Measurements from ENCODE around the gene INTS2. TPM values are rescaled to one million over a fixed set of nuclear protein-coding genes. Genes with fewer than 3 reads are reported as not detected.
"Not testable (repeated sequence)": the region's sequence is repeated elsewhere in the genome, so short reads cannot be mapped to it uniquely, and the experiment has no call there.

The INTS2 gene, protein sequence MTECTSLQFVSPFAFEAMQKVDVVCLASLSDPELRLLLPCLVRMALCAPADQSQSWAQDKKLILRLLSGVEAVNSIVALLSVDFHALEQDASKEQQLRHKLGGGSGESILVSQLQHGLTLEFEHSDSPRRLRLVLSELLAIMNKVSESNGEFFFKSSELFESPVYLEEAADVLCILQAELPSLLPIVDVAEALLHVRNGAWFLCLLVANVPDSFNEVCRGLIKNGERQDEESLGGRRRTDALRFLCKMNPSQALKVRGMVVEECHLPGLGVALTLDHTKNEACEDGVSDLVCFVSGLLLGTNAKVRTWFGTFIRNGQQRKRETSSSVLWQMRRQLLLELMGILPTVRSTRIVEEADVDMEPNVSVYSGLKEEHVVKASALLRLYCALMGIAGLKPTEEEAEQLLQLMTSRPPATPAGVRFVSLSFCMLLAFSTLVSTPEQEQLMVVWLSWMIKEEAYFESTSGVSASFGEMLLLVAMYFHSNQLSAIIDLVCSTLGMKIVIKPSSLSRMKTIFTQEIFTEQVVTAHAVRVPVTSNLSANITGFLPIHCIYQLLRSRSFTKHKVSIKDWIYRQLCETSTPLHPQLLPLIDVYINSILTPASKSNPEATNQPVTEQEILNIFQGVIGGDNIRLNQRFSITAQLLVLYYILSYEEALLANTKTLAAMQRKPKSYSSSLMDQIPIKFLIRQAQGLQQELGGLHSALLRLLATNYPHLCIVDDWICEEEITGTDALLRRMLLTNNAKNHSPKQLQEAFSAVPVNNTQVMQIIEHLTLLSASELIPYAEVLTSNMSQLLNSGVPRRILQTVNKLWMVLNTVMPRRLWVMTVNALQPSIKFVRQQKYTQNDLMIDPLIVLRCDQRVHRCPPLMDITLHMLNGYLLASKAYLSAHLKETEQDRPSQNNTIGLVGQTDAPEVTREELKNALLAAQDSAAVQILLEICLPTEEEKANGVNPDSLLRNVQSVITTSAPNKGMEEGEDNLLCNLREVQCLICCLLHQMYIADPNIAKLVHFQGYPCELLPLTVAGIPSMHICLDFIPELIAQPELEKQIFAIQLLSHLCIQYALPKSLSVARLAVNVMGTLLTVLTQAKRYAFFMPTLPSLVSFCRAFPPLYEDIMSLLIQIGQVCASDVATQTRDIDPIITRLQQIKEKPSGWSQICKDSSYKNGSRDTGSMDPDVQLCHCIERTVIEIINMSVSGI
- 10 to 100 TPM; 31.4 to 37.2 TPM for total RNA-seq

DNA sequence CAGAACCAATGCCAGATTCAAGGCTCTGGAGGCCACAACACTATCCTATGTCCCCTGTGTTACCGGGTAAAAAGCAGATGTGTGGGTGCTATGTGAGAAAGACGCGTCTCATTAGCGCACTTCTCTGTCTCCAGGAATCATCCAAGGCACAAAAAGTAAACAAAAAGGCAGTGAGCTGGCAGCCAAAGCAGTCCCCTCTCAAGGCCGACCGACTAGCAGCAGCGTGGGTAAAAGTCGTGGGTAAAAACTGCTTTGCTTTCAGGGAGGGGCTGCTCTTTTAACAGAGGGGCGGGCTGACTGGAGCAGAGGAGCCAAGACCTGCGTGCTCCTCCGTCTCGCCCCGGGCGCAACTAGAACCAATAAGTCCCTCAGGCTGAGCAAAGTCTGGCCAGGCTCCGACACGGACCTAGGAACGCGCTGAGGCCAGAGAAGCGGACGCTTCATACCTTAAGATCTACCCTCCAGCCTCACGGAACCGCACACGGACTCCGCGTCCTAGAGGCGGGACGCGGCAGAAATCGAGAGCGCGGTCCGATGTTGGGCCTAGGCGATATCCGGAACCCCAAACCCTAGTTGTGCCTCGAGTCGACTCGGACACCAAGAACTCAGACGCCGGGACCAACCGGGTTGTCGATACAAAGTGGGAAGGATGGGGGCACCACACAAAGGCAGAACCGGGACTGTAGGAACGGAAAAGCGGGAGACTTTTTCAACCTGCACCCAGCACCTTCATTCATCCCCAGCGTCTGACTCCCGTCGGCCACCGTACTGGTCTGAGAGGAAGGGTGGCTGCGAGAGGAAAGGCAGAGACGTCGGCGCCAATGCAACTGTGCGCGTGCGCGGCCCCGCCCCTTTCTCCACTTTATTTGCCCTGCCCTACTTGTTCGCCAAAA is at the start of gene INTS2:
TSS of gene INTS2 (minus strand) at position 775 of the 893 bp plus-strand sequence. CDS start 1,338 bp downstream, outside the sequence.
- peak within 1 kb of the TSS; percentile 93 to 99 for H3K27ac Mint-ChIP-seq
- ATAC-seq (peak; percentile 90 to 94), DNase-seq (ENCODE audit: low spot score in 2 of 2) (peak; percentile 93)
- H3K36me3 Mint-ChIP-seq = peaks cover 9 to 18% of the 10 kb centered on the region in 2 donors
- H3K9me3 Mint-ChIP-seq = peaks cover 0 to 3% of the 10 kb centered on the region in 2 donors

DNA sequence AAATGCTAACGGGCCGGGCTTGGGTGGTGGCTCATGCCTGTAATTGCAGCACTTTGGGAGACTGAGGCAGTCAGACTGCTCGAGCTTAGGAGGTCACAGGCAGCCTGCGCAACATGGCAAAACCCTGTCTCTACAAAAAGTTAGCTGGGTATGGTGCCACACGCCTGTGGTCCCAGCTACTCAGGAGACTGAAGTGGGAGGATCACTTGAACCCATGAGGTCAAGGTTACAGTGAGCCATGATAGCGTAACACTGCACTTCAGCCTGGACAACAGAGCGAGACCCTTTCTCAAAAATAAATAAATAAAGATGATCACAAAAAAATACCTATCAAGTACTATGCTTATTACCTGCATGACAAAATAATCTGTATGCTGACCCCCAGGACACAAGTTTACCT is 46.3 kb upstream of the INTS2 start:
- Mint-ChIP-seq H3K27ac (no peak overlapping the region), H3K9me3 (no peaks in the 10 kb centered on the region), H3K36me3 (peaks cover 0 to 14% of the 10 kb centered on the region in 2 donors)
- DNase-seq (ENCODE audit: low spot score in 2 of 2) = no peak
- no peak for ATAC-seq

DNA sequence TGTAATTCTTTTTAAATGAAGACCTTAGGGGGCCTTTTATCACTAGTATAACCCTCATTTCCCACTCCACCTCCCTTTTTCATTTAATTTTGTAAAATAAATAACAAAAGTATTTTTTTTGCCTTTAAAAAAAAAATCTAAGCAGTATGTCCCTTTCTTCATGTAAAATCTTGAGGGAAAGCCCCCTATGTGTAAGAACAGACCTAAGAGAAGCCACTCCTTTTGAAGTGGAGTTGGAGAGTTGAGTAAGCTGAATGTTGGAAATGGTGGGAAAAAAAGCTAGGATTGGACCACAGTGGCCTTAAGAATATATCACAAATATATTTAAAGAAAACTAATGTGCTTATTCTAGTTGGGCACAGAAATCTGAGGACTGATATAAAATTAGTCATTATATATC is 44.5 kb upstream of the INTS2 start:
- ATAC-seq = peak in 1 of 2 donors; percentile 63
- Mint-ChIP-seq H3K27ac (no peak overlapping the region), H3K36me3 (peaks cover 0 to 14% of the 10 kb centered on the region in 2 donors)

DNA sequence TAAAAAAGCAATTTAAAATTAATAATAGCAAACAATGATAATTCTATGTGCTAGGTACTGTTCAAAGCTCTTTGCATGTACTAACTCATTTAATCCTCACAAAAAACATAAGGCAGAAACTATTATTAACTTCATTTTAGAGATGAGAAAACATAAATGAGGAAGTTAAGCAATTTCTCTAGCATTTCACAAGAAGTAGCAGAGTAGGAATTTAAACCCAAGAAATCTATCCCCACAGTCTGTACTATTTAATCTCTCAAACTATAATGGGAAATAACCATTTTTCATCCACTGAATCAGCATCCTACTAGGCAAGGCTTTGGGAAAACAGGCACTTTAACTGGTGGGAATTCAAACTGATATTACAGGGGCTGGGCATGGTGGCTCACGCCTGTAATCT is 42.2 kb upstream of the INTS2 start:
- Mint-ChIP-seq H3K9me3 (no peaks in the 10 kb centered on the region), H3K36me3 (peaks cover 0 to 8% of the 10 kb centered on the region in 2 donors), H3K27ac (no peak overlapping the region)
- ATAC-seq (no peak), DNase-seq (ENCODE audit: low spot score in 2 of 2) (no peak)

More for the DNA sequence above, 44.5 kb upstream of the INTS2 start:
- no peak for DNase-seq (ENCODE audit: low spot score in 2 of 2)
- no peaks in the 10 kb centered on the region for H3K9me3 Mint-ChIP-seq

DNA sequence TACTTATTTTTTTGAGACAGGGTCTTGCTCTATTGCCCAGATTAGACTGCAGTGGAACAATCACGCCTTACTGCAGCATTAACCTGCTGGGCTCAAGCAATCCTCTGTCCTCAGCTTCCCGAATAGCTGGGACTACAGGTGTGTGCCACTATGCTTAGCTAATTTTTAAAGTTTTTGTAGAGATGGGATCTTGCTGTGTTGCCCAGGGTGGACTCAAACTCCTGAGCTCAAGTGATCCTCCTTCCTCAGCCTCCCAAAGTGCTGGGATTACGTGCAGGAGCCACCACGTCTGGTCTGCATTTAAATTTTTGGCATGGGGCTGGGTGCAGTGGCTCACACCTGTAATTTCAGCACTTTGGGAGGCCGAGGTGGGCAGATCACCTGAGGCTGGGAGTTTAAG is 41.0 kb upstream of the INTS2 start:
- Mint-ChIP-seq H3K9me3 (no peaks in the 10 kb centered on the region), H3K27ac (no peak overlapping the region), H3K36me3 (no peaks in the 10 kb centered on the region)
- no peak for DNase-seq (ENCODE audit: low spot score in 2 of 2)
- ATAC-seq = no peak

DNA sequence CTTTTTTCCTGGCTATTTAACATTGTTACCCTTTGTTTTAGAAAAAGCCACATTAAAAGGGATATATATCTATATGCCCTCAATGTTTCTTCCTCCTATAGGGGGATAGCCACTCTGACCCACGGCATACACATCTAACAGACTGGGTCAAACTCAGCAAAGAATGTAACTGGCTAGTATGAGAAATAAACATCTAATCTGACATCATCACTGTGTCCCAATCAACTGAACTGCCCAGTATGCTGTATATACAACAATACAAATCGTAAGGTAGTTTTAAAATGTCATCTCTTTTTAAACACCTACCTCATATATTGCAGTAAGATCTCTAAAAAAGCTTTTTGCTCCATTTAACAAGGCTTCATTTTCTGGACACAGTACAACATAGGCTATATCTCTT is 39.9 kb upstream of the INTS2 start:
- H3K27ac Mint-ChIP-seq = no peak overlapping the region
- H3K36me3 Mint-ChIP-seq = no peaks in the 10 kb centered on the region
- DNase-seq (ENCODE audit: low spot score in 2 of 2) (no peak), ATAC-seq (no peak)
- H3K9me3 Mint-ChIP-seq = no peaks in the 10 kb centered on the region

DNA sequence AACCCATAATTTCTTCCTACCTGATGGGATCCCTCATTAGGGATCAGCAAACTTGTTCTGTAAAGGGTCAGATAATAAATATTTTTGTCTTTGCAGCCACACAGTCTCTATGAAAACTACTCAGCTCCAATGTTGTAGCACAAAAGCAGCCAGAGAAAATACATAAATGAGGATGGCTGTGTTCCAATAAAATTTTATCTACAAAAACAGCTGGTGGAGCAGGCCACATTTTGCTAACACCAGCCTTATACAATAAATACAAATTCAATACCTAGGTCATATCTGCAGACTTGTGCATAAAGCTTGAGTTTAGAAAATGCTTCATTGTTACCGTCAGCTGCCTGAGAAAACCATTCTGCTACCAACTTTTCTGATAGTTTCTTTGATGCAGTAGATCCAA is 38.4 kb upstream of the INTS2 start:
- no peak for DNase-seq (ENCODE audit: low spot score in 2 of 2)
- no peak for ATAC-seq
- Mint-ChIP-seq H3K36me3 (no peaks in the 10 kb centered on the region), H3K27ac (no peak overlapping the region), H3K9me3 (no peaks in the 10 kb centered on the region)

DNA sequence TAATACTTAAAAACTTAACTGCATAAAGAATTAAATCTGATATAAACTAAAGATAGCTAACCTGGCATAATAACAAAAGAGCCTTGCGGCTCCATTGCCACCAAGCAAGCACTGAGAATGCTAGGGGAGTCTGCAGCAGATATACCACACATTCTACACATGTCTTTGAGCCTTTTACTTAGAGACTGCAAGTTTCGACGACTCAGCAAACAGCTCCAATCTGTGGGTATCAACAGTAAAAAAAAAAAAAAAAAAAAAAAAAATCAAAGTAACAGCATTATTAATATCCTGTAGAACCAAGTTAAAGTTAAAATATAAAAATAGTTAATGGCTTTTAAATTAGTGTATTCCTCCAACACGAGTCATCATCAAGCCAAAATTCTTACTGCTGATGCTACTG is 27.8 kb upstream of the INTS2 start:
- H3K27ac Mint-ChIP-seq = no peak overlapping the region
- no peaks in the 10 kb centered on the region for H3K9me3 Mint-ChIP-seq
- DNase-seq (ENCODE audit: low spot score in 2 of 2) (no peak), ATAC-seq (no peak)
- H3K36me3 Mint-ChIP-seq = no peaks in the 10 kb centered on the region

DNA sequence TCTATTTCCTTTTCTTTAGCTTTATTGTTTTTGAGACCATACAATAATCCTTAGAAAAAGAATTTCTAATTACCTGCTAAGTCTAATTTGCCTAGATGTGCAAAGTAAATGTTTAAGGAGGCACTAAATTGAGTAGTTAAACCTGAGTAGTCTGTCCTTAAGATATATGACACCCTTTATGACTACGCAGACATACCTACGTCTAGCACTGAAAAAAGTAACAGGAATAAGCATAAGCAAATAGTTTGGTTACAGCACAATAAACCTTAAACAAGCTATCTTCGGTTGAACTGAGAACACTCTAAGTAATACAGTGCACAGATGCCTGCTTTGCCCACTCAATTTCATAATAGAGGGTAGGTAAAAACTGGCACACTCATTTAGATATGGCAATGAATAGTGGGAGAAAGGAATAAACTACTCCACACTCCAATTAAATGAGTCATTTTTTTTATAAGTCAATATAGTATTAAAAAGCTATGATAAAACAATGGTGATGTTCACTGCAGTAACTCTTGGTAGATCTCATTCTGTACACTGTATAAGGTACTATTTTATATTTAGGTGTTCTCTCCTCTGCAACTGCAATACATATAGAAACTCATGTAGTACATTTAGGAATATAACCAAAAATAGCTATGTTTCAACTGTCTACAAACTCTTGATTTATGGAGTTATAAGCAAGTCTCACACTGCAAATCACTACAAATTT is 19.7 kb upstream of the INTS2 start:
- DNase-seq (ENCODE audit: low spot score in 2 of 2) (no peak), ATAC-seq (no peak)
- no peaks in the 10 kb centered on the region for H3K9me3 Mint-ChIP-seq
- H3K36me3 Mint-ChIP-seq = peaks cover 0 to 5% of the 10 kb centered on the region in 2 donors
- H3K27ac Mint-ChIP-seq = peak overlapping the region in 1 of 2 donors; percentile 79

DNA sequence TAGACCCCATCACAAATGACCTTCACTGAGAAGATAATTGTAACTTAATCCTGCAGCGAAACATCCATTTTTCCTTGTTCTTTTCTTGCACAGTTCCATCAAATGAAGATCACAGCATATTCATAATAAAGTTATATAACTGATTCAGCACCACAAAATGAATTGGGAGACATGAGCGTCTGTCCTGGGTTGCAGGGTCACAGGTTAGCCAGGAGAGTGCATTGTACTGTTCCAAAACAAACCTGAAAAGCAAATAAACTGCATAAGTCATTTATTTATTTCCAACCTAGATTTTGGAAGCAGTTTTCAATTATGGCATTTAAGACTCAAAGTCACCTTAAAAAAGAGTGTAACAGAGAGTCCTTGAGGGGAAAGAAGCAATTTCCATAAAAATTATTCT is 18.6 kb upstream of the INTS2 start:
- H3K36me3 Mint-ChIP-seq = peaks cover 0 to 5% of the 10 kb centered on the region in 2 donors
- H3K27ac Mint-ChIP-seq = peak overlapping the region in 1 of 2 donors; percentile 72
- ATAC-seq (no peak), DNase-seq (ENCODE audit: low spot score in 2 of 2) (no peak)
- no peaks in the 10 kb centered on the region for H3K9me3 Mint-ChIP-seq

DNA sequence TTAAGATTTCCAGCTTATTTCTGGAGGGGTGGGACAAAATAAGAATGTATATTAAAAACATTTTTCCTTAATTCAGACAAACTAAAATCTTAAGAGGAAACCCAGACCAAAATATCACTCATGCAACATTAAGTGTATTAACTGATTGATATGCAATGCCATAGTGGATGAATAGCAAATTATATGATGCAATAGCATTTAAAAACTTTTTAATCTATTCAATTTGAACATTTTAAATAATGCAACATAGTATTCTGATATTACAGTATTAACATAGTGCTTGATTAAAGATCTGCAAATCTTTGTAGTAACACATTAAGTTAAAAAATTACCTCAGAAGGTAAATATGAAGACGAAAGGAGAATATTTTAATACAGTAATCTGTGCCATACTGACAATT is 15.3 kb upstream of the INTS2 start:
- Mint-ChIP-seq H3K27ac (no peak overlapping the region), H3K9me3 (no peaks in the 10 kb centered on the region), H3K36me3 (peaks cover 0 to 5% of the 10 kb centered on the region in 2 donors)
- DNase-seq (ENCODE audit: low spot score in 2 of 2) (no peak), ATAC-seq (no peak)

DNA sequence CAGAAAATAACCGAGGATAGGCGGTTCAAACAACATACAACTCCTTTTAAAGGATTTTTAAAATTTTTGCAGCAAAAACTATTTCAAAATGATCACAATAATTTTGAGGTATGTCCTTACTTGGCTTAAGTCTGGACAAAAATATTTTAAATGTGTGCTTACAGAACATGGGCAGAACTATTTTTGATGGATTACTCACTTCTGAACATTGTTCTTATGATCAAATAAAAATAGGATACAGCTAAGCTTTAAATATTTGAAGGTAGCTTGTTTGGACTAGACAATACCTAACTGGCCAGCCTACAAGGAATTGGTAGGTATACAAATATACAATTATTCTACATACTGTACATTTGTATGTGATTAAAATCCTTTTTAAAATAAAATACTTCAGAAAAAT is 14.3 kb upstream of the INTS2 start:
- H3K27ac Mint-ChIP-seq = no peak overlapping the region
- no peak for ATAC-seq
- DNase-seq (ENCODE audit: low spot score in 2 of 2) = no peak

DNA sequence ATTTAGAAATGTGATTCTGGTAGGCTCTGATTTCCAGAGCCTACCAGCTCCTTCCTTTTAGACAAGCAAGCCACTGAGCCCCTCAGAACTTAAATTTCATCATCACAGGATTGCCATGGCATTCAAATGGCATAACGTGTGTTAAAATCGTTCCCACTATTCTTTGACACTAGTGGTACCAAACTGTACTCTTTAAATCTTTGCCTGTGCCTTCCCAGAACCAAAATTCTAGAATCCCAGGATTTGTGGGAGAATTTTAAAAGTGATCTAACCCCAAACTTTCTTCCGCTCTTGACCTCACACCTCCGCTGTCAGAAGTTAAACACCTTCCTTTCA is 287 bp upstream of the INTS2 start:
- Mint-ChIP-seq H3K27ac (peak overlapping the region; percentile 93 to 99), H3K36me3 (peaks cover 9 to 18% of the 10 kb centered on the region in 2 donors), H3K9me3 (peaks cover 0 to 3% of the 10 kb centered on the region in 2 donors)
- DNase-seq (ENCODE audit: low spot score in 2 of 2) = peak in 1 of 2 donors; percentile 4
- no peak for ATAC-seq

More for the DNA sequence above, 14.3 kb upstream of the INTS2 start:
- H3K36me3 Mint-ChIP-seq = peaks cover 0 to 5% of the 10 kb centered on the region in 2 donors
- no peaks in the 10 kb centered on the region for H3K9me3 Mint-ChIP-seq

DNA sequence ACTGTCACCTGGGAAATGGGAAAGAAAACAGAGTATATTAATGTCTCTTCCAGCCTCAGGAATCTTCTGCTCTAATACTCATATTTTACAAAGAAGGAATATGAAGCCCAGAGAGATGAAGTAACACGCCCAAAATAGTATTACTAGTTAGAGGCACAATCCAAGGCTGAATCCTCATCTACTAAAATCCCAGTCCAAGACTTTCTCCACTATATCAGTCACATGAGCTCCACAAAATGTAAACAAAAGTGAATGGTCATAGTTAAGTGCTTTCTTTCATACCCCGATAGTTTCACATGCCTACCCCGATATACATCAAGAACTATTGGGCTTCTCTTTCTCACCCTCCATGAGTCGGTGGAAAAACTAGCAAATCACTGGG is 965 bp downstream of the INTS2 start:
- Mint-ChIP-seq H3K36me3 (peaks cover 9 to 18% of the 10 kb centered on the region in 2 donors), H3K27ac (peak overlapping the region; percentile 93 to 99), H3K9me3 (peaks cover 0 to 3% of the 10 kb centered on the region in 2 donors)
- DNase-seq (ENCODE audit: low spot score in 2 of 2) (no peak), ATAC-seq (no peak)

DNA sequence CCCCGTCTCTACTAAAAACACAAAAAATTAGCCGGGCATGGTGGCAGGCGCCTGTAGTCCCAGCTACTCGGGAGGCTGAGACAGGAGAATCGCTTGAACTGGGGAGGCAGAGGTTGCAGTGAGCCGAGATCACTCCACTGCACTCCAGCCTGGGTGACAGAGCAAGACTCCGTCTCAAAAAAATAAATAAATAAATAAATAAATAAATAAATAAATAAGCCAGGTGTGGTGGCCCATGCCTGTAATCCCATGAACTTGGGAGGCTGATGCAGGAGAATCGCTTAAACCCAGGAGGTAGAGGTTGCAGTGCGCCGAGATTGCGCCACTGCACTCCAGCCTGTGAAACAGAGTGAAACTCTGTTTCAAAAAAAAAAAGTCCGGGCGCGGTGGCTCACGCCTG is 12.6 kb downstream of the INTS2 start:
- not testable (repeated sequence) for DNase-seq (ENCODE audit: low spot score in 2 of 2); H3K9me3 Mint-ChIP-seq; H3K27ac Mint-ChIP-seq; ATAC-seq
- H3K36me3 Mint-ChIP-seq = peaks cover 11 to 30% of the 10 kb centered on the region in 2 donors

Measured in activated naive CD4-positive, alpha-beta T cell treated with anti-CD3 and anti-CD28 coated beads, Interleukin-2, amount 50 U/mL, for 72 hours (primary cell).